Lower leg skin (tissue), 4 donors: ENCODE results near the gene HSPG2. TPM values are rescaled to one million over a fixed set of nuclear protein-coding genes. Genes with fewer than 3 reads are reported as not detected.
"Not testable (repeated sequence)": the region's sequence is repeated elsewhere in the genome, so short reads cannot be mapped to it uniquely, and the experiment has no call there.

Experiments
- DNase-seq, 2 donors: peaks; one replicate each; pipeline ENCODE4 v3.0.0-alpha.2; 2019; ENCODE audit warnings: low spot score in 2 of 2
- H3K4me3 ChIP-seq: fragments of 200-600 bp; sonication (generic); 2 replicates; pipeline ENCODE4 v1.5.1; 2017; ENCODE audit warnings: mild to moderate bottlenecking, low read depth; ENCODE audit not compliant: poor library complexity, severe bottlenecking
- CTCF ChIP-seq, 3 donors: fragments of 450-650 bp; IDR thresholded peaks; one replicate each; pipeline ENCODE4 v1.5.1; 2016; ENCODE audit warnings: antibody characterized with exemption in 3 of 3, mild to moderate bottlenecking in 3 of 3, moderate library complexity in 2 of 3
- POLR2A ChIP-seq, 2 donors: fragments of 450-650 bp; IDR thresholded peaks; one replicate each; pipeline ENCODE4 v1.6.1; 2016 to 2017; ENCODE audit warnings: antibody characterized with exemption in 2 of 2, mild to moderate bottlenecking in 1 of 2, moderate library complexity in 1 of 2
- WGBS, 2 donors: methylation state at CpG; one replicate each; pipeline ENCODE4 v1.1.5; 2018; 5-methylcytosine and 5-hydroxymethylcytosine counted together
- intact Hi-C: fragments of 100-400 bp; cut with DNase I; formaldehyde crosslinking; loops from one replicate; pipeline ENCODE4 v1.15.0; 2023; ENCODE audit warnings: low total_unique reads
- total RNA-seq, 4 donors: library from RNA; depleted of rRNA; stranded (reverse); fragments of >200 nt; gene quantifications; one replicate each; pipeline ENCODE4 v1.1.0, GENCODE V29; 2016

Gene HSPG2
- total RNA-seq, 4 donors from 2014 or later = 67.9 to 171 (median 99.6) TPM

GRCh38 chr1:21801100-21801499 lies 136.0 kb downstream of the HSPG2 start:
- intact Hi-C loops = no loop called here
- DNase-seq = no peak
- TF ChIP-seq POLR2A (IDR thresholded peaks at IDR 0.05) (no peak), CTCF (IDR thresholded peaks at IDR 0.05) (no peak)
- H3K4me3 ChIP-seq = no peak overlapping the region
- WGBS, 2 donors = 92 to 95% methylated on average over 4 of the region's 4 CpGs

DNA sequence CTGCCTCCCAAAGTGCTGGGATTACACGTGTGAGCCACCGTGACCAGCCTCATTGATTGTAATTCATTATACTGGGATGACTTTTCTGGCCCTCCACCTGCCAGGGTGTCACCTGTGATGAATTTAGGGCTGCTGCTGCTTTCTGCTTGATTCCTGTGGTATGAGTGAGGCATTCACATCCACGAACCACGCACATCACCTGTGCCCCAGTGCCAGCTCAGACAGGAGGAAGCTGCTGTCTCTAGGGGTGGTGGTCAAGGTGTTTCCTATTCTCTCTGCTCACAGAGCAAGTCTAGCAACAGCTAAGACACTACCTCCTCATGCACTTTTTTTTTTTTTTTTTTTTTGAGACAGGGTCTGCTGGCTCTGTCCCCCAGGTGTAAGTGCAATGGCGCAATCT lies 137.4 kb downstream of the HSPG2 start:
- intact Hi-C loops = no loop called here

GRCh38 chr1:21795075-21795474 lies 142.0 kb downstream of the HSPG2 start:
- DNase-seq = no peak
- 89 to 92% methylated on average over 6 of the region's 6 CpGs for WGBS, 2 donors
- TF ChIP-seq CTCF (IDR thresholded peaks at IDR 0.05) (no peak), POLR2A (IDR thresholded peaks at IDR 0.05) (no peak)
- intact Hi-C loops = no loop called here
- H3K4me3 ChIP-seq = no peak overlapping the region

More for the DNA sequence above, 137.4 kb downstream of the HSPG2 start:
- TF ChIP-seq CTCF (IDR thresholded peaks at IDR 0.05) (no peak), POLR2A (IDR thresholded peaks at IDR 0.05) (no peak)
- H3K4me3 ChIP-seq = no peak overlapping the region
- WGBS, 2 donors = 76 to 82% methylated on average over 5 of the region's 5 CpGs
- no peak for DNase-seq

- no peak for DNase-seq
- intact Hi-C loops = no loop called here
- no peak for TF ChIP-seq POLR2A (IDR thresholded peaks at IDR 0.05)
- TF ChIP-seq CTCF (IDR thresholded peaks at IDR 0.05) = no peak
- H3K4me3 ChIP-seq = no peak overlapping the region
- WGBS, 2 donors = 90 to 91% methylated on average over 2 of the region's 2 CpGs
Observed at GRCh38 chr1:21794656-21795055, 142.5 kb downstream of the HSPG2 start.

GRCh38 chr1:21793104-21793503 lies 144.0 kb downstream of the HSPG2 start:
- H3K4me3 ChIP-seq = no peak overlapping the region
- intact Hi-C loops = no loop called here
- WGBS, 2 donors = 87 to 90% methylated on average over 2 of the region's 2 CpGs
- DNase-seq = no peak
- TF ChIP-seq CTCF (IDR thresholded peaks at IDR 0.05) (no peak), POLR2A (IDR thresholded peaks at IDR 0.05) (no peak)

- 70 to 75% methylated on average over 2 of the region's 2 CpGs for WGBS, 2 donors
Observed at GRCh38 chr1:21786640-21787039, 150.5 kb downstream of the HSPG2 start.

DNA sequence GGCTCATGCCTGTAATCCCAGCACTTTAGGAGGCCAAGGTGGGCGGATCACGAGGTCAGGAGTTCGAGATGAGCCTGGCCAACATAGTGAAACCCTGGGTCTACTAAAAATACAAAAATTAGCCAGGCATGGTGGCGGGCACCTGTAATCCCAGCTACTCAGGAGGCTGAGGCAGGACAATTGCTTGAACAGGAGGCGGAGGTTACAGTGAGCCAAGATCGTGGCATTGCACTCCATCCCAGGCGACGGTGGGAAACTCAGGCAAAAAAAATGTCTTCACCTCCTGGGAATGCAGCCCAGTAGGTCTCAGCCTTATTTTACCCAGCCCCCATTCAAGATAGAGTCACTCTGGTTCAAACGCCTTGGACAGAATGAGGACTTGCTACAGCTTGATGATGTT lies 151.3 kb downstream of the HSPG2 start:
- DNase-seq, H3K4me3 ChIP-seq, intact Hi-C loops: not testable (repeated sequence)
- WGBS, 2 donors = 85 to 91% methylated on average over 9 of the region's 9 CpGs

More at GRCh38 chr1:21786640-21787039, 150.5 kb downstream of the HSPG2 start:
- DNase-seq = no peak
- intact Hi-C loops = no loop called here
- TF ChIP-seq CTCF (IDR thresholded peaks at IDR 0.05) (no peak), POLR2A (IDR thresholded peaks at IDR 0.05) (no peak)
- no peak overlapping the region for H3K4me3 ChIP-seq
